Colonic mucosa (tissue), 4 donors: Measurements from ENCODE around the gene ZNF512B. TPM values are rescaled to one million over a fixed set of nuclear protein-coding genes. Genes with fewer than 3 reads are reported as not detected.

Source experiments
- DNase-seq: peaks from one replicate; pipeline ENCODE4 v3.0.0-alpha.2; 2020
- H3K27ac ChIP-seq: fragments of 200-600 bp; one replicate; pipeline ENCODE4 v1.8.0; 2021
- H3K27me3 ChIP-seq: fragments of 200-600 bp; one replicate; pipeline ENCODE4 v1.8.0; 2021
- H3K36me3 ChIP-seq: fragments of 200-600 bp; one replicate; pipeline ENCODE4 v1.8.0; 2021
- H3K4me1 ChIP-seq: fragments of 200-600 bp; one replicate; pipeline ENCODE4 v1.8.0; 2021; ENCODE audit warnings: mild to moderate bottlenecking
- H3K4me3 ChIP-seq: fragments of 200-600 bp; one replicate; pipeline ENCODE4 v1.8.0; 2021
- H3K9ac ChIP-seq, 2 donors: one replicate each; pipeline ENCODE4 v1.7.0; 2013; ENCODE audit warnings: control low read depth in 2 of 2, low read depth in 2 of 2, low read length in 2 of 2
- H3K9me3 ChIP-seq: fragments of 200-600 bp; one replicate; pipeline ENCODE4 v1.8.0; 2021
- CTCF ChIP-seq: fragments of 200-600 bp; IDR thresholded peaks from one replicate; pipeline ENCODE4 v1.8.0; 2022; ENCODE audit warnings: antibody characterized with exemption, mild to moderate bottlenecking
- intact Hi-C: fragments of 100-400 bp; cut with DNase I; formaldehyde crosslinking; loops from one replicate; pipeline ENCODE4 v1.14.1; 2022
- total RNA-seq, 2 donors: library from RNA; stranded (reverse); fragmentation: NEBNext Ultra II Directional in 1 of 2; extraction: Animal tissue kit (Norgen Biotek cat#: 25700) in 1 of 2; gene quantifications; one replicate each; pipeline ENCODE4 v1.2.1, GENCODE V29; 2021
- donor health status: healthy.
- donor health status: DM: no; HTN: no; CAD: no.
- donor health status: DM: no; HTN: no; CAD: no.

ZNF512B gene
- total RNA-seq, 2 donors from 2014 or later = 1.9 TPM

GRCh38 chr20:64001607-64002011, 31.9 kb upstream of the ZNF512B start:
- H3K9me3 ChIP-seq = no peaks in the 10 kb centered on the region
- intact Hi-C loops = no loop called here
- no peak for DNase-seq
- H3K9ac ChIP-seq = no peak overlapping the region
- no peak overlapping the region for H3K27ac ChIP-seq
- no peaks in the 10 kb centered on the region for H3K27me3 ChIP-seq
- no peaks in the 10 kb centered on the region for H3K4me1 ChIP-seq
- peaks cover 22% of the 10 kb centered on the region for H3K36me3 ChIP-seq
- no peak for TF ChIP-seq CTCF
- no peak overlapping the region for H3K4me3 ChIP-seq

- Histone ChIP-seq H3K9me3 (no peaks in the 10 kb centered on the region), H3K9ac (no peak overlapping the region), H3K27me3 (no peaks in the 10 kb centered on the region), H3K4me3 (no peak overlapping the region), H3K27ac (no peak overlapping the region), H3K36me3 (peaks cover 28% of the 10 kb centered on the region), H3K4me1 (no peaks in the 10 kb centered on the region)
- no peak for DNase-seq
- intact Hi-C loops = no loop called here
- TF ChIP-seq CTCF = no peak
Observed at GRCh38 chr20:64000906-64001305, 31.2 kb upstream of the ZNF512B start.

- Histone ChIP-seq H3K36me3 (no peaks in the 10 kb centered on the region), H3K4me1 (peaks cover 23% of the 10 kb centered on the region), H3K4me3 (no peak overlapping the region), H3K27ac (no peak overlapping the region), H3K27me3 (no peaks in the 10 kb centered on the region), H3K9me3 (no peaks in the 10 kb centered on the region), H3K9ac (no peak overlapping the region)
- intact Hi-C loops = loop anchor here (5.0 kb wide), 1 partner anchor 79 kb away; the partner anchor contains the start of gene TCEA2
- no peak for DNase-seq
- TF ChIP-seq CTCF = no peak
Observed at GRCh38 chr20:63982937-63983336, 13.2 kb upstream of the ZNF512B start.

- H3K9ac ChIP-seq = peak within 1 kb of the TSS; percentile 63 to 82
- no peaks in the 10 kb centered on the region for H3K27me3 ChIP-seq
- H3K36me3 ChIP-seq = no peaks in the 10 kb centered on the region
- intact Hi-C loops = loop anchor here (5.0 kb wide), 1 partner anchor 81 kb away; the partner anchor contains the start of gene TCEA2
- TF ChIP-seq CTCF = peak; percentile 65
- H3K9me3 ChIP-seq = no peaks in the 10 kb centered on the region
- peaks cover 23% of the 10 kb centered on the region for H3K4me1 ChIP-seq
- peak within 1 kb of the TSS; percentile 79 for H3K4me3 ChIP-seq
- H3K27ac ChIP-seq = peak within 1 kb of the TSS; percentile 70
- peak; percentile 96 for DNase-seq
Observed at GRCh38 chr20:63980806-63981728, 11.3 kb upstream of the ZNF512B start, which contains the start of gene PRPF6. Gene PRPF6, plus strand, starts transcription at chr20:63981132. Its CDS starts 114 bp downstream, at chr20:63981246.

GRCh38 chr20:63980317-63980805, 10.6 kb upstream of the ZNF512B start:
- Histone ChIP-seq H3K4me3 (peak overlapping the region; percentile 79), H3K9me3 (no peaks in the 10 kb centered on the region), H3K27ac (peak overlapping the region; percentile 70), H3K4me1 (peaks cover 23% of the 10 kb centered on the region), H3K27me3 (no peaks in the 10 kb centered on the region), H3K9ac (peak overlapping the region; percentile 28 to 82), H3K36me3 (no peaks in the 10 kb centered on the region)
- intact Hi-C loops = loop anchor here (5.0 kb wide), 1 partner anchor 82 kb away; the partner anchor contains the start of gene TCEA2
- TF ChIP-seq CTCF = no peak
- DNase-seq = no peak
